ENCODE results near the gene AGPAT3.

DNA sequence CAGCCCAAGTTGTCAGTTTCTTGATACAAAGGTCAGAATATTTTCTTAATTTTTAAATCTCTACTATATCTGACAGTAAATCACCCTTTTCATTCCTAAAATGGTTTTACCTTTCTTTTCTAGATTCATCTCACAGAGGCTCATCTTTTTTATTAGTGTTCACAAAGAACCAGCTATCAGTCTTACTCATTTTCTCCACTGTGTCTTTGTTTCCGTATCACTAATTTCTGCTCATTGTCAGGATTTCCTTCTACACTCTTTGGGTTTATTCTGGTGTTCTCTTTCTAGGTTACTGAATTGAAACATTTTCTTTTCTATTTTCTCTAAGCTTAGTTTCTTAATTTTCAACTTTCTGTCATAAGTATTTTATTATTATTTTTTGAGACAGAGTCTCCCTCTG is 8.7 kb downstream of the AGPAT3 start:
- TF ChIP-seq, protein P1, sequence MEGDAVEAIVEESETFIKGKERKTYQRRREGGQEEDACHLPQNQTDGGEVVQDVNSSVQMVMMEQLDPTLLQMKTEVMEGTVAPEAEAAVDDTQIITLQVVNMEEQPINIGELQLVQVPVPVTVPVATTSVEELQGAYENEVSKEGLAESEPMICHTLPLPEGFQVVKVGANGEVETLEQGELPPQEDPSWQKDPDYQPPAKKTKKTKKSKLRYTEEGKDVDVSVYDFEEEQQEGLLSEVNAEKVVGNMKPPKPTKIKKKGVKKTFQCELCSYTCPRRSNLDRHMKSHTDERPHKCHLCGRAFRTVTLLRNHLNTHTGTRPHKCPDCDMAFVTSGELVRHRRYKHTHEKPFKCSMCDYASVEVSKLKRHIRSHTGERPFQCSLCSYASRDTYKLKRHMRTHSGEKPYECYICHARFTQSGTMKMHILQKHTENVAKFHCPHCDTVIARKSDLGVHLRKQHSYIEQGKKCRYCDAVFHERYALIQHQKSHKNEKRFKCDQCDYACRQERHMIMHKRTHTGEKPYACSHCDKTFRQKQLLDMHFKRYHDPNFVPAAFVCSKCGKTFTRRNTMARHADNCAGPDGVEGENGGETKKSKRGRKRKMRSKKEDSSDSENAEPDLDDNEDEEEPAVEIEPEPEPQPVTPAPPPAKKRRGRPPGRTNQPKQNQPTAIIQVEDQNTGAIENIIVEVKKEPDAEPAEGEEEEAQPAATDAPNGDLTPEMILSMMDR (IDR thresholded peaks at IDR 0.05): no peak
- no peak for TF ChIP-seq ZFX (IDR thresholded peaks at IDR 0.05; ENCODE audit: borderline replicate concordance)
